Measurements from ENCODE around the gene MVP. TPM values are rescaled to one million over a fixed set of nuclear protein-coding genes. Genes with fewer than 3 reads are reported as not detected.
A peak's percentile ranks its signal among the peaks of the same experiment; 100 is the strongest.

MVP gene
- total RNA-seq, 1 experiment from 2014 or later = 27.3 TPM

DNA sequence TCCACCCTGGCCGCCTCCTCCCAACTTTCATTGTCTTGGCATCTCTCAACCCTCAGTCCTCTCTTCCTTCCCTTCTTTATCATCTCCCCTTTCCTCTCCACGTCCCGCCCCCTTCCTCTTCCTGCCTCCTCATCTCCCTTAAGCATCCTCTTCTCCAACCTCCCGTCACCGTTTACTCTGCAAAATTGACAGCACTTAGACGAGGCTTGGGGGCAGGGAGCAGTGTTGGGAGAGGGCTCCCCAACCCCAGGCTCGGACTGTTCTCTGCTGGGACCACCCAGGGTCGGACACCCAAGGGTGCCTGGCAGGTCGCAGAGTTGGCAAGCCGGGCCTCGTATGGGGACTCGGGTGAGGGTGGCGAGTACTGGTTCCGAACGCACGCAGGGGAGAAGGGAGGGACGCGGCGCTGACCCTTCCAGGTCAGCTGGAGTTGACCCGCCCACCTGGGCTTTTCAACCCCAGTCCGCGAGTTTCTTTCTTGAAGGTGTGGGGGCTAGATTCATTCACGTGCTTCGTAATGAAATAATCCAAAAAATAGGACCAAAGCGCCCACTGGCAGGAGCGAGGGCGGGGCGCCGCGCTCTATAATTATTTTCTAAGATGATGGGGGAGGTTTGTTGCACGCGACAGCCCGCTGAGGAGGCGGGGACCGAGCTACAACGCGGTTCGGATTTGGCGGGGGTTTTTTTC lies 5.1 kb upstream of the MVP start:
- H3K27me3 ChIP-seq (ENCODE audit: low read length) = no peaks in the 10 kb centered on the region
- H3K4me2 ChIP-seq (ENCODE audit: low read length) = peak overlapping the region; percentile 96
- H3K79me2 ChIP-seq (ENCODE audit: low read length) = peaks cover 30% of the 10 kb centered on the region
- peak overlapping the region; percentile 89 for H2AFZ ChIP-seq (ENCODE audit: low read length)
- H3F3A ChIP-seq (ENCODE audit: low read length, unreplicated experiment) = peaks cover 3% of the 10 kb centered on the region
- CTCF ChIA-PET = interaction anchor here (0.6 to 1.0 kb wide), 5 partner anchors 7 to 115 kb away, joined by 3 to 9 read pairs (median 5); partner anchors contain the start of genes KCTD13 and KIF22
- H4K20me1 ChIP-seq (ENCODE audit: low read length) = no peaks in the 10 kb centered on the region
- H3K4me1 ChIP-seq (ENCODE audit: insufficient read depth, low read length) = peaks cover 44% of the 10 kb centered on the region
- peak overlapping the region; percentile 90 for H3K9ac ChIP-seq (ENCODE audit: low read length)
- H3K36me3 ChIP-seq (ENCODE audit: low read depth, low read length) = no peaks in the 10 kb centered on the region; the same call in none of the 2 replicates
- DNase-seq (no peak), ATAC-seq (no peak)
- no peaks in the 10 kb centered on the region for H3K9me3 ChIP-seq (ENCODE audit: low read length)
- BruUV-seq (replicated peaks) = TSS peak; percentile 17
- H3K4me3 ChIP-seq (ENCODE audit: low read length) = peak overlapping the region; percentile 95
- H3K27ac ChIP-seq (ENCODE audit: low read length) = peak overlapping the region; percentile 70
- POLR2A ChIA-PET (ENCODE audit: unreplicated experiment) = interaction anchor here (0.7 kb wide), 1 partner anchor 14 kb away, joined by 4 read pairs; no protein-coding TSS in a partner anchor
- intact Hi-C loops (cut with micrococcal nuclease) = loop anchor here (5.0 kb wide), 2 partner anchors 47 to 207 kb away; partner anchors contain the start of genes C16orf92 and CDIPT
- TF ChIP-seq CTCF (conservative IDR thresholded peaks at IDR 0.05; ENCODE audit: low read depth, low read length) (no peak), EZH2phosphoT487 (IDR thresholded peaks at IDR 0.05; ENCODE audit: borderline replicate concordance, low read length) (no peak), EZH2 (IDR thresholded peaks at IDR 0.05; ENCODE audit: low read length, unreplicated experiment) (no peak)
- H3K9me2 ChIP-seq (replicated peaks; ENCODE audit: low read length) = no peaks in the 10 kb centered on the region

GRCh38 chr16:29815793-29816693 lies 4.2 kb upstream of the MVP start, which contains the start of gene PAGR1:
PAGR1 (plus strand) TSS chr16:29816152; CDS start chr16:29816526, 374 bp downstream.
- Histone ChIP-seq H3K9me3 (ENCODE audit: low read length) (no peaks in the 10 kb centered on the region), H3K27ac (ENCODE audit: low read length) (peak within 1 kb of the TSS; percentile 70), H3K4me2 (ENCODE audit: low read length) (peak within 1 kb of the TSS; percentile 96), H3K4me1 (ENCODE audit: insufficient read depth, low read length) (peaks cover 44% of the 10 kb centered on the region), H3K4me3 (ENCODE audit: low read length) (peak within 1 kb of the TSS; percentile 95), H4K20me1 (ENCODE audit: low read length) (no peaks in the 10 kb centered on the region), H3K79me2 (ENCODE audit: low read length) (peaks cover 32% of the 10 kb centered on the region), H3F3A (ENCODE audit: low read length, unreplicated experiment) (peaks cover 3% of the 10 kb centered on the region), H2AFZ (ENCODE audit: low read length) (peak within 1 kb of the TSS; percentile 89), H3K9me2 (replicated peaks; ENCODE audit: low read length) (no peaks in the 10 kb centered on the region), H3K36me3 (ENCODE audit: low read depth, low read length) (no peaks in the 10 kb centered on the region; the same call in none of the 2 replicates), H3K27me3 (ENCODE audit: low read length) (no peaks in the 10 kb centered on the region), H3K9ac (ENCODE audit: low read length) (peak within 1 kb of the TSS; percentile 90)
- DNase-seq = peak; percentile 97
- intact Hi-C loops (cut with micrococcal nuclease) = loop anchor here (5.0 kb wide), 2 partner anchors 46 to 206 kb away; partner anchors contain the start of genes C16orf92 and CDIPT
- BruUV-seq (replicated peaks) = TSS peak; percentile 61
- ChIA-PET POLR2A (ENCODE audit: unreplicated experiment) (interaction anchor here (0.7 kb wide), 1 partner anchor 13 kb away, joined by 4 read pairs; no protein-coding TSS in a partner anchor), CTCF (interaction anchor here (0.6 to 1.0 kb wide), 5 partner anchors 8 to 116 kb away, joined by 3 to 9 read pairs (median 5); partner anchors contain the start of genes KCTD13 and KIF22)
- ATAC-seq = peak; percentile 57
- TF ChIP-seq CTCF (conservative IDR thresholded peaks at IDR 0.05; ENCODE audit: low read depth, low read length) = peak; percentile 73
- no peak for TF ChIP-seq EZH2phosphoT487 (IDR thresholded peaks at IDR 0.05; ENCODE audit: borderline replicate concordance, low read length)
